Activated CD8-positive, alpha-beta memory T cell treated with anti-CD3 and anti-CD28 coated beads for 36 hours (primary cell): Measurements from ENCODE around the gene ZNF396. TPM values are rescaled to one million over a fixed set of nuclear protein-coding genes. Genes with fewer than 3 reads are reported as not detected.

Source experiments
- CTCF ChIA-PET: fragments of 350-600 bp; sonication (Branson Sonifier 250); formaldehyde crosslinking; loops from one replicate; lab custom pipeline; 2021; ENCODE audit warnings: antibody characterized with exemption; lab: Charles Lee
- POLR2A ChIA-PET: fragments of 350-600 bp; sonication (Branson Sonifier 250); formaldehyde crosslinking; loops from one replicate; lab custom pipeline; 2021; ENCODE audit warnings: antibody characterized with exemption; lab: Charles Lee
- total RNA-seq, 2 experiments: library from RNA; stranded (reverse); gene quantifications; one replicate each; pipeline ENCODE4 v1.2.3, GENCODE V29; 2021

ZNF396 gene
- total RNA-seq, 2 experiments from 2014 or later: 0.99 to 1.1 TPM

GRCh38 chr18:35345950-35346349 is 31.2 kb downstream of the ZNF396 start:
- CTCF ChIA-PET: interaction anchor here (1.6 kb wide), 1 partner anchor 9 kb away, joined by 4 read pairs; no protein-coding TSS in a partner anchor
- POLR2A ChIA-PET: interaction anchor here (1.6 kb wide), 1 partner anchor 105 kb away, joined by 6 read pairs; the partner anchor contains the start of gene ZNF397

- POLR2A ChIA-PET: interaction anchor here (1.0 to 1.6 kb wide), 3 partner anchors 56 to 107 kb away, joined by 3 to 7 read pairs (median 6); partner anchors contain the start of genes ZNF397 and ZSCAN30
- CTCF ChIA-PET: interaction anchor here (1.6 kb wide), 1 partner anchor 10 kb away, joined by 4 read pairs; no protein-coding TSS in a partner anchor
Measured at GRCh38 chr18:35345460-35345921, 31.6 kb downstream of the ZNF396 start.

GRCh38 chr18:35344736-35345459 is 32.2 kb downstream of the ZNF396 start:
- ChIA-PET CTCF (interaction anchor here (1.4 to 1.6 kb wide), 3 partner anchors 10 to 105 kb away, joined by 4 read pairs; no protein-coding TSS in a partner anchor), POLR2A (interaction anchor here (1.0 to 1.6 kb wide), 5 partner anchors 55 to 106 kb away, joined by 3 to 7 read pairs (median 5); partner anchors contain the start of genes ZNF397 and ZSCAN30)

GRCh38 chr18:35343936-35344735 is 33.0 kb downstream of the ZNF396 start, which contains the start of gene ZNF24:
ZNF24 (minus strand) TSS chr18:35344420; CDS start chr18:35340650, 3,770 bp downstream.
- POLR2A ChIA-PET: interaction anchor here (1.0 to 1.3 kb wide), 5 partner anchors 54 to 315 kb away, joined by 3 to 7 read pairs (median 4); partner anchors contain the start of genes ZNF397 and ZSCAN30
- CTCF ChIA-PET: interaction anchor here (1.4 to 1.6 kb wide), 3 partner anchors 11 to 104 kb away, joined by 4 read pairs; no protein-coding TSS in a partner anchor

- ChIA-PET POLR2A (interaction anchor here (1.0 to 1.2 kb wide), 3 partner anchors 76 to 314 kb away, joined by 3 to 5 read pairs (median 4); partner anchors contain the start of gene ZNF397), CTCF (interaction anchor here (1.4 kb wide), 2 partner anchors 43 to 104 kb away, joined by 4 read pairs; no protein-coding TSS in a partner anchor)
Measured at GRCh38 chr18:35343488-35343935, 33.6 kb downstream of the ZNF396 start.

GRCh38 chr18:35337286-35337685 is 39.9 kb downstream of the ZNF396 start:
- ChIA-PET CTCF (interaction anchor here (0.7 kb wide), 1 partner anchor 1061 kb away, joined by 3 read pairs; no protein-coding TSS in a partner anchor), POLR2A (interaction anchor here (0.5 to 0.7 kb wide), 2 partner anchors 220 to 694 kb away, joined by 3 to 6 read pairs; no protein-coding TSS in a partner anchor)

- ChIA-PET POLR2A (no interaction called here), CTCF (no interaction called here)
Measured at GRCh38 chr18:35335866-35336265, 41.3 kb downstream of the ZNF396 start.

- POLR2A ChIA-PET: no interaction called here
- CTCF ChIA-PET: no interaction called here
Measured at GRCh38 chr18:35334821-35335220, 42.3 kb downstream of the ZNF396 start.

GRCh38 chr18:35334212-35334611 is 42.9 kb downstream of the ZNF396 start:
- CTCF ChIA-PET: no interaction called here
- POLR2A ChIA-PET: no interaction called here

- CTCF ChIA-PET: no interaction called here
- POLR2A ChIA-PET: no interaction called here
Measured at GRCh38 chr18:35331367-35332087, 45.6 kb downstream of the ZNF396 start.

- ChIA-PET POLR2A (no interaction called here), CTCF (no interaction called here)
Measured at GRCh38 chr18:35328868-35329267, 48.3 kb downstream of the ZNF396 start.

- ChIA-PET CTCF (no interaction called here), POLR2A (no interaction called here)
Measured at GRCh38 chr18:35326695-35327387, 50.3 kb downstream of the ZNF396 start.

GRCh38 chr18:35324926-35325655 is 52.0 kb downstream of the ZNF396 start:
- POLR2A ChIA-PET: no interaction called here
- CTCF ChIA-PET: interaction anchor here (0.6 kb wide), 1 partner anchor 78 kb away, joined by 3 read pairs; no protein-coding TSS in a partner anchor

GRCh38 chr18:35322486-35323458 is 54.4 kb downstream of the ZNF396 start:
- ChIA-PET CTCF (no interaction called here), POLR2A (no interaction called here)
